Measurements from ENCODE around the gene STPG3. TPM values are rescaled to one million over a fixed set of nuclear protein-coding genes. Genes with fewer than 3 reads are reported as not detected.

The STPG3 gene
- total and polyA plus RNA-seq, 4 donors: not detected

DNA sequence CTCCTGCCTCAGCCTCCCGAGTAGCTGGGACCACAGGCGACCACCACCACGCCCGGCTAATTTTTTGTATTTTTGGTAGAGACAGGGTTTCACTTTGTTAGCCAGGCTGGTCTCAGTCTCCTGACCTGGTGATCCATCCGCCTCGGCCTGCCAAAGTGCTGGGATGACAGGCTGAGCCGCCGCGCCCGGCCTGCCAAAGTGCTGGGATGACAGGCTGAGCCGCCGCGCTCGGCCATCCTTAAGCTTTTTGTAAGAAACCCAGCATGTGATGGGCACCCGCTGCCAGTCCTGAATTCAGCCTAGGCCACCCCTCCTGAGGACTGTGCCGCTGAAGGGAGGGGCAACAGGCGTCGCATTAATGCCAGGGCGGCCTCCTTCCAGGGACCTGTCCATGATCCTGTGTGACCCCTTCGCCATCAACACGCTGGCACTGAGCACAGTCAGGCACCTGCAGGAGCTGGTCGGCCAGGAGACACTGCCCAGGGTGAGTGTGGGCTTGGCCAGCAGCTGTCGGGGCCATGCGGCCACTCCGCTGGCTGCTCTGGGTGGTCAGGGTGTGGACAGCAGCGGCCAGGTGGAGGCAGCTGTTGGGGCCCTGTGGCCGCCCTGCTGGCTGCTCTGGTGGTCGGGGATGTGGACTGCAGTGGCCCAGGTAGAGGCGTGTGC is 14.5 kb downstream of the STPG3 start:
- Histone ChIP-seq H3K4me1 (ENCODE audit: control insufficient read depth in 4 of 4, insufficient read depth in 4 of 4, low read length in 3 of 4) (peaks cover 11 to 33% (median 23%) of the 10 kb centered on the region in 4 donors), H3K4me3 (ENCODE audit: low read depth in 1 of 3, low read length in 3 of 3) (no peak overlapping the region), H3K36me3 (ENCODE audit: control insufficient read depth in 4 of 4, insufficient read depth in 3 of 4, low read depth in 1 of 4, low read length in 3 of 4) (peaks cover 5 to 13% (median 9%) of the 10 kb centered on the region in 4 donors), H3K27ac (ENCODE audit: low read depth in 1 of 2, low read length in 2 of 2) (no peak overlapping the region), H3K9me3 (ENCODE audit: control insufficient read depth in 4 of 4, low read length in 3 of 4) (no peaks in the 10 kb centered on the region), H3K9ac (ENCODE audit: low read depth in 1 of 2, low read length in 2 of 2) (no peak overlapping the region), H3K27me3 (ENCODE audit: control insufficient read depth in 4 of 4, insufficient read depth in 4 of 4, low read length in 3 of 4) (no peaks in the 10 kb centered on the region)
- DNase-seq (ENCODE audit: low spot score): peak; percentile 13
- WGBS: 95% methylated on average over 29 of the region's 29 CpGs
- no peak for TF ChIP-seq HNF4G (IDR thresholded peaks at IDR 0.05)
- no peak for TF ChIP-seq NR2F2 (IDR thresholded peaks at IDR 0.05)
- TF ChIP-seq, protein P1, sequence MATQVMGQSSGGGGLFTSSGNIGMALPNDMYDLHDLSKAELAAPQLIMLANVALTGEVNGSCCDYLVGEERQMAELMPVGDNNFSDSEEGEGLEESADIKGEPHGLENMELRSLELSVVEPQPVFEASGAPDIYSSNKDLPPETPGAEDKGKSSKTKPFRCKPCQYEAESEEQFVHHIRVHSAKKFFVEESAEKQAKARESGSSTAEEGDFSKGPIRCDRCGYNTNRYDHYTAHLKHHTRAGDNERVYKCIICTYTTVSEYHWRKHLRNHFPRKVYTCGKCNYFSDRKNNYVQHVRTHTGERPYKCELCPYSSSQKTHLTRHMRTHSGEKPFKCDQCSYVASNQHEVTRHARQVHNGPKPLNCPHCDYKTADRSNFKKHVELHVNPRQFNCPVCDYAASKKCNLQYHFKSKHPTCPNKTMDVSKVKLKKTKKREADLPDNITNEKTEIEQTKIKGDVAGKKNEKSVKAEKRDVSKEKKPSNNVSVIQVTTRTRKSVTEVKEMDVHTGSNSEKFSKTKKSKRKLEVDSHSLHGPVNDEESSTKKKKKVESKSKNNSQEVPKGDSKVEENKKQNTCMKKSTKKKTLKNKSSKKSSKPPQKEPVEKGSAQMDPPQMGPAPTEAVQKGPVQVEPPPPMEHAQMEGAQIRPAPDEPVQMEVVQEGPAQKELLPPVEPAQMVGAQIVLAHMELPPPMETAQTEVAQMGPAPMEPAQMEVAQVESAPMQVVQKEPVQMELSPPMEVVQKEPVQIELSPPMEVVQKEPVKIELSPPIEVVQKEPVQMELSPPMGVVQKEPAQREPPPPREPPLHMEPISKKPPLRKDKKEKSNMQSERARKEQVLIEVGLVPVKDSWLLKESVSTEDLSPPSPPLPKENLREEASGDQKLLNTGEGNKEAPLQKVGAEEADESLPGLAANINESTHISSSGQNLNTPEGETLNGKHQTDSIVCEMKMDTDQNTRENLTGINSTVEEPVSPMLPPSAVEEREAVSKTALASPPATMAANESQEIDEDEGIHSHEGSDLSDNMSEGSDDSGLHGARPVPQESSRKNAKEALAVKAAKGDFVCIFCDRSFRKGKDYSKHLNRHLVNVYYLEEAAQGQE (IDR thresholded peaks at IDR 0.05): no peak
- no peak for TF ChIP-seq EGR1 (IDR thresholded peaks at IDR 0.05; ENCODE audit: low read depth in 2 of 2)
- no peak for TF ChIP-seq CTCF (IDR thresholded peaks at IDR 0.05; ENCODE audit: low read depth, low read length, missing input control)
- no peak for TF ChIP-seq RAD21 (IDR thresholded peaks at IDR 0.05)

DNA sequence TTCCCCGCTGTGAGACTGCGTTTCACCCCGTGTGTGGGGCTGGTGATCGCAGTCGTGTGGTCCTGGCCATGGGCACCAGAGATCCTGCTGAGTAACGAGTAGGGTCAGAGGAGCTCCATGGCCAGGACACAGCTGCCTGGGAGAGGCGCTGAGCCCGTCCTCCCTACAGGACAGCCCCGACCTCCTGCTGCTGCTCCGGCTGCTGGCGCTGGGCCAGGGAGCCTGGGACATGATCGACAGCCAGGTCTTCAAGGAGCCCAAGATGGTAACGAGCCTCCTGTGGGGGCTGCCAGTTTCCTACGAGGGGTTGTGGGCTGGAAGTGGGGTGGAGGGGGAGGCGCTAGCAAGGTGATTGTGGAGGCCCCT is 15.1 kb downstream of the STPG3 start:
- peak; percentile 30 for DNase-seq (ENCODE audit: low spot score)
- Histone ChIP-seq H3K27ac (ENCODE audit: low read depth in 1 of 2, low read length in 2 of 2) (no peak overlapping the region), H3K4me3 (ENCODE audit: low read depth in 1 of 3, low read length in 3 of 3) (no peak overlapping the region), H3K4me1 (ENCODE audit: control insufficient read depth in 4 of 4, insufficient read depth in 4 of 4, low read length in 3 of 4) (peaks cover 11 to 33% (median 23%) of the 10 kb centered on the region in 4 donors), H3K36me3 (ENCODE audit: control insufficient read depth in 4 of 4, insufficient read depth in 3 of 4, low read depth in 1 of 4, low read length in 3 of 4) (peaks cover 5 to 13% (median 9%) of the 10 kb centered on the region in 4 donors), H3K9ac (ENCODE audit: low read depth in 1 of 2, low read length in 2 of 2) (no peak overlapping the region), H3K27me3 (ENCODE audit: control insufficient read depth in 4 of 4, insufficient read depth in 4 of 4, low read length in 3 of 4) (no peaks in the 10 kb centered on the region), H3K9me3 (ENCODE audit: control insufficient read depth in 4 of 4, low read length in 3 of 4) (no peaks in the 10 kb centered on the region)
- TF ChIP-seq SP1 (IDR thresholded peaks at IDR 0.05) (no peak), JUND (IDR thresholded peaks at IDR 0.05) (no peak), RAD21 (IDR thresholded peaks at IDR 0.05) (no peak), ATF3 (IDR thresholded peaks at IDR 0.05) (no peak), FOXA1 (IDR thresholded peaks at IDR 0.05) (no peak)
- 89% methylated on average over 15 of the region's 15 CpGs for WGBS

Measured in liver (tissue), 9 donors.